Activated CD4-positive, alpha-beta T cell treated with anti-CD3 and anti-CD28 coated beads, Interleukin-2, amount 50 U/mL, for 4 hours (primary cell): ENCODE data around the gene POLR1B.
"Not testable (repeated sequence)": the region's sequence is repeated elsewhere in the genome, so short reads cannot be mapped to it uniquely, and the experiment has no call there.

Experiments
- DNase-seq, 2 experiments: peaks; one replicate each; pipeline ENCODE4 v3.0.0-alpha.2; 2020

Gene POLR1B

GRCh38 chr2:112542123-112542983, at the start of gene POLR1B:
TSS of gene POLR1B (plus strand) at chr2:112542465. CDS start at chr2:112542495, 30 bp downstream.
- peak; percentile 72 for DNase-seq

- DNase-seq, result no peak
Measured at GRCh38 chr2:112493048-112493447, 49.2 kb upstream of the POLR1B start.

- DNase-seq, result no peak
Measured at GRCh38 chr2:112493858-112494648, 48.2 kb upstream of the POLR1B start.

- DNase-seq, result no peak
Measured at GRCh38 chr2:112494828-112495227, 47.4 kb upstream of the POLR1B start.

- DNase-seq, result not testable (repeated sequence)
Measured at GRCh38 chr2:112495878-112496277, 46.4 kb upstream of the POLR1B start.

GRCh38 chr2:112500850-112501484, 41.3 kb upstream of the POLR1B start:
- peak; percentile 36 to 41 for DNase-seq

- not testable (repeated sequence) for DNase-seq
Measured at GRCh38 chr2:112509239-112509998, 32.8 kb upstream of the POLR1B start.

- DNase-seq, result no peak
Measured at GRCh38 chr2:112516801-112517200, 25.5 kb upstream of the POLR1B start.

GRCh38 chr2:112518807-112519206, 23.5 kb upstream of the POLR1B start:
- no peak for DNase-seq

GRCh38 chr2:112519506-112519905, 22.8 kb upstream of the POLR1B start:
- DNase-seq, result no peak

- no peak for DNase-seq
Measured at GRCh38 chr2:112520234-112520783, 22.0 kb upstream of the POLR1B start.

- DNase-seq, result no peak
Measured at GRCh38 chr2:112523291-112523777, 18.9 kb upstream of the POLR1B start.

- not testable (repeated sequence) for DNase-seq
Measured at GRCh38 chr2:112524276-112524675, 18.0 kb upstream of the POLR1B start.

- DNase-seq, result no peak
Measured at GRCh38 chr2:112528541-112528940, 13.7 kb upstream of the POLR1B start.

- no peak for DNase-seq
Measured at GRCh38 chr2:112529757-112530156, 12.5 kb upstream of the POLR1B start.

- no peak for DNase-seq
Measured at GRCh38 chr2:112530728-112531127, 11.5 kb upstream of the POLR1B start.

GRCh38 chr2:112534826-112535225, 7.4 kb upstream of the POLR1B start:
- no peak for DNase-seq

GRCh38 chr2:112536665-112537064, 5.6 kb upstream of the POLR1B start:
- DNase-seq, result not testable (repeated sequence)

GRCh38 chr2:112539306-112539705, 3.0 kb upstream of the POLR1B start:
- DNase-seq, result no peak

- DNase-seq, result no peak
Measured at GRCh38 chr2:112540906-112541305, 1.4 kb upstream of the POLR1B start.

GRCh38 chr2:112541315-112542122, 746 bp upstream of the POLR1B start:
- DNase-seq, result peak in 1 of 2 experiments; percentile 53
